GM21515 (cell line): ENCODE measurements around the gene STRIP2.
"Not testable (repeated sequence)": the region's sequence is repeated elsewhere in the genome, so short reads cannot be mapped to it uniquely, and the experiment has no call there.

ENCODE experiments used
- ATAC-seq: cut with Tn5 transposase; IDR thresholded peaks from one replicate; pipeline ENCODE4 v1.9.1; 2021; ENCODE audit not compliant: unreplicated experiment

Gene STRIP2

GRCh38 chr7:129525225-129525862 lies 91.1 kb downstream of the STRIP2 start:
- ATAC-seq, result no peak

- no peak for ATAC-seq
These were observed 95.4 kb downstream of the STRIP2 start for GRCh38 chr7:129529643-129530042.

- no peak for ATAC-seq
These were observed 96.7 kb downstream of the STRIP2 start for GRCh38 chr7:129530795-129531391.

GRCh38 chr7:129531721-129532120 lies 97.5 kb downstream of the STRIP2 start:
- ATAC-seq, result no peak

GRCh38 chr7:129532375-129532774 lies 98.1 kb downstream of the STRIP2 start:
- ATAC-seq, result no peak

GRCh38 chr7:129534558-129535274 lies 100.5 kb downstream of the STRIP2 start:
- not testable (repeated sequence) for ATAC-seq

- ATAC-seq, result no peak
These were observed 101.7 kb downstream of the STRIP2 start for GRCh38 chr7:129535896-129536295.

GRCh38 chr7:129536323-129536722 lies 102.1 kb downstream of the STRIP2 start:
- ATAC-seq, result no peak
